ENCODE results near the gene BATF. TPM values are rescaled to one million over a fixed set of nuclear protein-coding genes. Genes with fewer than 3 reads are reported as not detected.

BATF gene
- total RNA-seq, 1 experiment from 2014 or later = not detected

- in situ Hi-C loops (cut with HindIII; ENCODE audit: low pct_unique_long_range_greater_than_20kb, low sequenced_read_pairs) = no loop called here
Observed at GRCh38 chr14:75549169-75549568, 26.9 kb downstream of the BATF start.

GRCh38 chr14:75551021-75551420 lies 28.8 kb downstream of the BATF start:
- no peak for DNase-seq (ENCODE audit: low read depth)
- in situ Hi-C loops (cut with HindIII; ENCODE audit: low pct_unique_long_range_greater_than_20kb, low sequenced_read_pairs) = loop anchor here (25.0 kb wide), 1 partner anchor 414 kb away; the partner anchor contains the start of gene NEK9

More at GRCh38 chr14:75549169-75549568, 26.9 kb downstream of the BATF start:
- DNase-seq (ENCODE audit: low read depth) = no peak

- in situ Hi-C loops (cut with HindIII; ENCODE audit: low pct_unique_long_range_greater_than_20kb, low sequenced_read_pairs) = loop anchor here (25.0 kb wide), 1 partner anchor 416 kb away; the partner anchor contains the start of gene NEK9
- no peak for DNase-seq (ENCODE audit: low read depth)
Observed at GRCh38 chr14:75553157-75553556, 30.9 kb downstream of the BATF start.

GRCh38 chr14:75553761-75554364 lies 31.6 kb downstream of the BATF start:
- DNase-seq (ENCODE audit: low read depth) = no peak
- in situ Hi-C loops (cut with HindIII; ENCODE audit: low pct_unique_long_range_greater_than_20kb, low sequenced_read_pairs) = loop anchor here (25.0 kb wide), 1 partner anchor 417 kb away; the partner anchor contains the start of gene NEK9

- DNase-seq (ENCODE audit: low read depth) = no peak
- in situ Hi-C loops (cut with HindIII; ENCODE audit: low pct_unique_long_range_greater_than_20kb, low sequenced_read_pairs) = loop anchor here (25.0 kb wide), 1 partner anchor 417 kb away; the partner anchor contains the start of gene NEK9
Observed at GRCh38 chr14:75554482-75554881, 32.2 kb downstream of the BATF start.

GRCh38 chr14:75558440-75558839 lies 36.2 kb downstream of the BATF start:
- in situ Hi-C loops (cut with HindIII; ENCODE audit: low pct_unique_long_range_greater_than_20kb, low sequenced_read_pairs) = loop anchor here (25.0 kb wide), 1 partner anchor 421 kb away; the partner anchor contains the start of gene NEK9
- no peak for DNase-seq (ENCODE audit: low read depth)

- no peak for DNase-seq (ENCODE audit: low read depth)
- in situ Hi-C loops (cut with HindIII; ENCODE audit: low pct_unique_long_range_greater_than_20kb, low sequenced_read_pairs) = loop anchor here (25.0 kb wide), 1 partner anchor 422 kb away; the partner anchor contains the start of gene NEK9
Observed at GRCh38 chr14:75559045-75559444, 36.8 kb downstream of the BATF start.

GRCh38 chr14:75559451-75560222 lies 37.4 kb downstream of the BATF start:
- no peak for DNase-seq (ENCODE audit: low read depth)
- in situ Hi-C loops (cut with HindIII; ENCODE audit: low pct_unique_long_range_greater_than_20kb, low sequenced_read_pairs) = loop anchor here (25.0 kb wide), 1 partner anchor 422 kb away; the partner anchor contains the start of gene NEK9

GRCh38 chr14:75561013-75561432 lies 38.8 kb downstream of the BATF start:
- DNase-seq (ENCODE audit: low read depth) = peak; percentile 81
- in situ Hi-C loops (cut with HindIII; ENCODE audit: low pct_unique_long_range_greater_than_20kb, low sequenced_read_pairs) = loop anchor here (25.0 kb wide), 1 partner anchor 424 kb away; the partner anchor contains the start of gene NEK9

- peak; percentile 45 for DNase-seq (ENCODE audit: low read depth)
- in situ Hi-C loops (cut with HindIII; ENCODE audit: low pct_unique_long_range_greater_than_20kb, low sequenced_read_pairs) = loop anchor here (25.0 kb wide), 1 partner anchor 425 kb away; the partner anchor contains the start of gene NEK9
Observed at GRCh38 chr14:75562089-75562488, 39.8 kb downstream of the BATF start.

GRCh38 chr14:75562489-75562888 lies 40.2 kb downstream of the BATF start:
- in situ Hi-C loops (cut with HindIII; ENCODE audit: low pct_unique_long_range_greater_than_20kb, low sequenced_read_pairs) = loop anchor here (25.0 kb wide), 1 partner anchor 425 kb away; the partner anchor contains the start of gene NEK9
- DNase-seq (ENCODE audit: low read depth) = no peak

GRCh38 chr14:75563931-75564330 lies 41.7 kb downstream of the BATF start:
- in situ Hi-C loops (cut with HindIII; ENCODE audit: low pct_unique_long_range_greater_than_20kb, low sequenced_read_pairs) = loop anchor here (25.0 kb wide), 1 partner anchor 427 kb away; the partner anchor contains the start of gene NEK9
- DNase-seq (ENCODE audit: low read depth) = no peak

GRCh38 chr14:75565056-75565455 lies 42.8 kb downstream of the BATF start:
- no peak for DNase-seq (ENCODE audit: low read depth)
- in situ Hi-C loops (cut with HindIII; ENCODE audit: low pct_unique_long_range_greater_than_20kb, low sequenced_read_pairs) = loop anchor here (25.0 kb wide), 1 partner anchor 428 kb away; the partner anchor contains the start of gene NEK9

- peak; percentile 43 for DNase-seq (ENCODE audit: low read depth)
- in situ Hi-C loops (cut with HindIII; ENCODE audit: low pct_unique_long_range_greater_than_20kb, low sequenced_read_pairs) = loop anchor here (25.0 kb wide), 1 partner anchor 429 kb away; the partner anchor contains the start of gene NEK9
Observed at GRCh38 chr14:75566321-75566720, 44.1 kb downstream of the BATF start.

- in situ Hi-C loops (cut with HindIII; ENCODE audit: low pct_unique_long_range_greater_than_20kb, low sequenced_read_pairs) = loop anchor here (25.0 kb wide), 1 partner anchor 429 kb away; the partner anchor contains the start of gene NEK9
- no peak for DNase-seq (ENCODE audit: low read depth)
Observed at GRCh38 chr14:75566752-75567151, 44.5 kb downstream of the BATF start.

- in situ Hi-C loops (cut with HindIII; ENCODE audit: low pct_unique_long_range_greater_than_20kb, low sequenced_read_pairs) = loop anchor here (25.0 kb wide), 1 partner anchor 431 kb away; the partner anchor contains the start of gene NEK9
- DNase-seq (ENCODE audit: low read depth) = no peak
Observed at GRCh38 chr14:75568140-75568539, 45.9 kb downstream of the BATF start.

GRCh38 chr14:75568791-75569190 lies 46.5 kb downstream of the BATF start:
- in situ Hi-C loops (cut with HindIII; ENCODE audit: low pct_unique_long_range_greater_than_20kb, low sequenced_read_pairs) = loop anchor here (25.0 kb wide), 1 partner anchor 431 kb away; the partner anchor contains the start of gene NEK9
- DNase-seq (ENCODE audit: low read depth) = no peak

GRCh38 chr14:75570797-75571196 lies 48.5 kb downstream of the BATF start:
- no peak for DNase-seq (ENCODE audit: low read depth)
- in situ Hi-C loops (cut with HindIII; ENCODE audit: low pct_unique_long_range_greater_than_20kb, low sequenced_read_pairs) = loop anchor here (25.0 kb wide), 1 partner anchor 433 kb away; the partner anchor contains the start of gene NEK9
